ENCODE measurements around the gene SHCBP1L. TPM values are rescaled to one million over a fixed set of nuclear protein-coding genes. Genes with fewer than 3 reads are reported as not detected.
"Not testable (repeated sequence)": the region's sequence is repeated elsewhere in the genome, so short reads cannot be mapped to it uniquely, and the experiment has no call there.

The SHCBP1L gene
- total RNA-seq, 1 experiment from 2014 or later: not detected

DNA sequence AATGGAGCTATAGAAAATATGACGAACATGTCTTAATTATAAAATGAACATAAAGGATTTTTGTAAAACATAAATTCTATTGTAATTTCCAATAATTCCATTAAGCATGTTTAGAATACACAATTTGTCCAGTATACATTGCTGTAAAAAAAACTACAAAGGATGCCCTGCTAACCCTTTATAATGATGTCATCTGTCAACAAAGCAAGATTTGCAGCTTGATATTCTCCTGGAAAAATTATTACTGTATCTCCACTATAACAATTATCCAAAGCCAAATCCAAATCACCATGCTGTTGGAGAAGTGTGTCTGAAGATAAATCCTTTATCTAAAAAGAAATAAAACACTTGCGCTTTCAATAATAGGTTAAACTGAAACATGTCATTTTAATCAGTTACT is 47.6 kb downstream of the SHCBP1L start:
- H3K4me1 ChIP-seq (ENCODE audit: insufficient read depth, low read length): peaks cover under 1% of the 10 kb centered on the region; the same call in 1 of the 2 replicates
- H3K9ac ChIP-seq (ENCODE audit: extremely low read depth, insufficient read length, low read length): no peak overlapping the region
- no peak overlapping the region for H2AFZ ChIP-seq (ENCODE audit: low read length)
- Mint-ChIP-seq H3K27me3 (ENCODE audit: low read depth) (no peaks in the 10 kb centered on the region; the same call in 1 of the 2 replicates), H3K4me3 (no peak overlapping the region), H3K36me3 (ENCODE audit: insufficient read depth in 1 of 3, low read depth in 3 of 3) (peaks cover 0 to 1% (median under 1%) of the 10 kb centered on the region in 3 experiments; a peak in 2 of 7 replicates), H3K4me1 (peaks cover 7 to 8% of the 10 kb centered on the region in 2 experiments), H3K27ac (no peak overlapping the region), H3K9me3 (peaks cover under 1% of the 10 kb centered on the region in 2 experiments; a peak in 3 of 5 replicates)
- no peak overlapping the region for H2BK15ac ChIP-seq (ENCODE audit: low read depth, low read length)
- H3K56ac ChIP-seq (ENCODE audit: insufficient read length, low read depth, low read length): no peak overlapping the region
- H3K14ac ChIP-seq (ENCODE audit: insufficient read depth, low read length): no peak overlapping the region
- no peaks in the 10 kb centered on the region for H3K79me1 ChIP-seq (ENCODE audit: insufficient read depth, low read depth, low read length, poor library complexity, severe bottlenecking)
- DNase-seq: no peak
- no peak overlapping the region for H2BK20ac ChIP-seq (ENCODE audit: low read depth, low read length, poor library complexity, severe bottlenecking)
- H4K20me1 ChIP-seq (ENCODE audit: control insufficient read depth, insufficient read depth, insufficient read length): no peaks in the 10 kb centered on the region
- no peak overlapping the region for H2BK5ac ChIP-seq (ENCODE audit: insufficient read length, low read length)
- H3T11ph ChIP-seq (ENCODE audit: low read length): no peak overlapping the region
- H3K27ac ChIP-seq (ENCODE audit: insufficient read length, low read depth, low read length): no peak overlapping the region
- H3K23me2 ChIP-seq (ENCODE audit: insufficient read length, low read depth, low read length, poor library complexity, severe bottlenecking): no peaks in the 10 kb centered on the region
- no peak overlapping the region for H2BK12ac ChIP-seq (ENCODE audit: insufficient read length, low read depth, low read length)
- no peak overlapping the region for H4K91ac ChIP-seq (ENCODE audit: insufficient read length, low read depth, low read length)
- H2AK5ac ChIP-seq (ENCODE audit: insufficient read length, low read length): no peak overlapping the region
- H3K9me3 ChIP-seq (ENCODE audit: control insufficient read depth, low read depth, low read length): no peaks in the 10 kb centered on the region
- H4K5ac ChIP-seq (ENCODE audit: insufficient read length, low read depth, low read length): no peak overlapping the region
- H3K79me2 ChIP-seq (ENCODE audit: insufficient read depth, low read length): no peaks in the 10 kb centered on the region
- no peak overlapping the region for H3K4ac ChIP-seq (ENCODE audit: low read depth, low read length)
- H3K18ac ChIP-seq (ENCODE audit: insufficient read length, low read depth, low read length): no peak overlapping the region
- TF ChIP-seq, protein P1, sequence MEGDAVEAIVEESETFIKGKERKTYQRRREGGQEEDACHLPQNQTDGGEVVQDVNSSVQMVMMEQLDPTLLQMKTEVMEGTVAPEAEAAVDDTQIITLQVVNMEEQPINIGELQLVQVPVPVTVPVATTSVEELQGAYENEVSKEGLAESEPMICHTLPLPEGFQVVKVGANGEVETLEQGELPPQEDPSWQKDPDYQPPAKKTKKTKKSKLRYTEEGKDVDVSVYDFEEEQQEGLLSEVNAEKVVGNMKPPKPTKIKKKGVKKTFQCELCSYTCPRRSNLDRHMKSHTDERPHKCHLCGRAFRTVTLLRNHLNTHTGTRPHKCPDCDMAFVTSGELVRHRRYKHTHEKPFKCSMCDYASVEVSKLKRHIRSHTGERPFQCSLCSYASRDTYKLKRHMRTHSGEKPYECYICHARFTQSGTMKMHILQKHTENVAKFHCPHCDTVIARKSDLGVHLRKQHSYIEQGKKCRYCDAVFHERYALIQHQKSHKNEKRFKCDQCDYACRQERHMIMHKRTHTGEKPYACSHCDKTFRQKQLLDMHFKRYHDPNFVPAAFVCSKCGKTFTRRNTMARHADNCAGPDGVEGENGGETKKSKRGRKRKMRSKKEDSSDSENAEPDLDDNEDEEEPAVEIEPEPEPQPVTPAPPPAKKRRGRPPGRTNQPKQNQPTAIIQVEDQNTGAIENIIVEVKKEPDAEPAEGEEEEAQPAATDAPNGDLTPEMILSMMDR (conservative IDR thresholded peaks at IDR 0.05): no peak
- no peak overlapping the region for H3K23ac ChIP-seq (ENCODE audit: insufficient read length, low read depth, low read length)
- H3K27me3 ChIP-seq (ENCODE audit: insufficient read depth, low read length): no peaks in the 10 kb centered on the region
- no peak overlapping the region for H2BK120ac ChIP-seq (ENCODE audit: low read depth, low read length, poor library complexity, severe bottlenecking)
- H3K4me2 ChIP-seq (ENCODE audit: insufficient read depth, insufficient read length, low read length): no peak overlapping the region
- H4K8ac ChIP-seq (replicated peaks; ENCODE audit: insufficient read length, low read depth, low read length): no peak overlapping the region
- no CpG with 5 or more reads among the region's 2 CpGs for WGBS (ENCODE audit: extremely low coverage, insufficient read length, low lambda C conversion rate)

DNA sequence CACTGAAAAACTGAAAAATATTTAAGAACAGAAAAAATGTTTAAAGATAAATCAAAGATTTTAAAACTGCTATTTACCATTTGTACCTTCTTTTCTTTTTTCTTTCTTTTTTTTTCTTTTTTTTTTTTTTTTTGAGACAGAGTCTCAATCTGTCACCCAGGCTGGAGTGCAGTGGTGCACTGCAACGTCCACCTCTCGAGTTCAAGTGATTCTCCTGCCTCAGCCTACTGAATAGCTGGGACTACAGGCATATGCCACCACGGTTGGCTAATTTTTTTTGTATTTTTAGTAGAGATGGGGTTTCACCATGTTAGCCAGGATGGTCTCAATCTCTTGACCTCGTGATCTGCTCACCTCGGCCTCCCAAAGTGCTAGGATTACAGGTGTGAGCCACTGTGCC is 51.0 kb downstream of the SHCBP1L start:
- H2BK120ac ChIP-seq (ENCODE audit: low read depth, low read length, poor library complexity, severe bottlenecking); H3K36me3 Mint-ChIP-seq (ENCODE audit: insufficient read depth in 1 of 3, low read depth in 3 of 3); H3K56ac ChIP-seq (ENCODE audit: insufficient read length, low read depth, low read length); H3K27ac Mint-ChIP-seq; H4K91ac ChIP-seq (ENCODE audit: insufficient read length, low read depth, low read length); H3K9ac ChIP-seq (ENCODE audit: extremely low read depth, insufficient read length, low read length); H4K8ac ChIP-seq (replicated peaks; ENCODE audit: insufficient read length, low read depth, low read length); H3K23ac ChIP-seq (ENCODE audit: insufficient read length, low read depth, low read length); H3K4me3 Mint-ChIP-seq; H3K23me2 ChIP-seq (ENCODE audit: insufficient read length, low read depth, low read length, poor library complexity, severe bottlenecking); H3K9me3 Mint-ChIP-seq; DNase-seq; H2BK20ac ChIP-seq (ENCODE audit: low read depth, low read length, poor library complexity, severe bottlenecking); H3K79me1 ChIP-seq (ENCODE audit: insufficient read depth, low read depth, low read length, poor library complexity, severe bottlenecking); H3K79me2 ChIP-seq (ENCODE audit: insufficient read depth, low read length); H3K4me2 ChIP-seq (ENCODE audit: insufficient read depth, insufficient read length, low read length); H2BK5ac ChIP-seq (ENCODE audit: insufficient read length, low read length); H2AFZ ChIP-seq (ENCODE audit: low read length); H3K27me3 ChIP-seq (ENCODE audit: insufficient read depth, low read length); H3K14ac ChIP-seq (ENCODE audit: insufficient read depth, low read length); H3K4ac ChIP-seq (ENCODE audit: low read depth, low read length); H3K27me3 Mint-ChIP-seq (ENCODE audit: low read depth); H3K4me1 Mint-ChIP-seq; H3K9me3 ChIP-seq (ENCODE audit: control insufficient read depth, low read depth, low read length); H4K20me1 ChIP-seq (ENCODE audit: control insufficient read depth, insufficient read depth, insufficient read length); H3K18ac ChIP-seq (ENCODE audit: insufficient read length, low read depth, low read length); H2AK5ac ChIP-seq (ENCODE audit: insufficient read length, low read length); H2BK12ac ChIP-seq (ENCODE audit: insufficient read length, low read depth, low read length); H3K4me1 ChIP-seq (ENCODE audit: insufficient read depth, low read length); H3K27ac ChIP-seq (ENCODE audit: insufficient read length, low read depth, low read length); H3T11ph ChIP-seq (ENCODE audit: low read length); H2BK15ac ChIP-seq (ENCODE audit: low read depth, low read length); H4K5ac ChIP-seq (ENCODE audit: insufficient read length, low read depth, low read length): not testable (repeated sequence)
- WGBS (ENCODE audit: extremely low coverage, insufficient read length, low lambda C conversion rate): no CpG with 5 or more reads among the region's 5 CpGs
